Uterus (tissue), 2 donors: ENCODE data around the gene TOX2.

Experiments used
- CTCF ChIP-seq, 4 experiments: fragments of 200-600 bp in 2 of 4; fragments of 450-650 bp in 2 of 4; sonication (generic) in 2 of 4; IDR thresholded peaks; one replicate each; pipeline ENCODE4 v1.5.1; 2016 to 2019; ENCODE audit warnings: antibody characterized with exemption in 4 of 4, mild to moderate bottlenecking in 2 of 4, moderate library complexity in 1 of 4
- POLR2A ChIP-seq, 2 donors: fragments of 450-650 bp; IDR thresholded peaks; one replicate each; pipeline ENCODE4 v1.6.1; 2016; ENCODE audit warnings: antibody characterized with exemption in 2 of 2, mild to moderate bottlenecking in 1 of 2, moderate library complexity in 1 of 2

- TF ChIP-seq CTCF (IDR thresholded peaks at IDR 0.05), result no peak
- no peak for TF ChIP-seq POLR2A (IDR thresholded peaks at IDR 0.05)
Measured at GRCh38 chr20:43870484-43870883, 44.2 kb upstream of the TOX2 start.
